Femur (tissue), 1 donor: ENCODE measurements around the gene PKD2L2.
"Not testable (repeated sequence)": the region's sequence is repeated elsewhere in the genome, so short reads cannot be mapped to it uniquely, and the experiment has no call there.

Experiments used
- DNase-seq: peaks from one replicate; pipeline ENCODE4 v3.0.0-alpha.2; 2017

The PKD2L2 gene

GRCh38 chr5:137960141-137960540 is 70.9 kb downstream of the PKD2L2 start:
- DNase-seq: no peak

GRCh38 chr5:137960819-137961218 is 71.6 kb downstream of the PKD2L2 start:
- no peak for DNase-seq

- DNase-seq: not testable (repeated sequence)
These were observed 81.1 kb downstream of the PKD2L2 start for GRCh38 chr5:137970384-137970783.

GRCh38 chr5:137975208-137975607 is 86.0 kb downstream of the PKD2L2 start:
- no peak for DNase-seq

GRCh38 chr5:137989419-137989818 is 100.2 kb downstream of the PKD2L2 start:
- DNase-seq: no peak
